Neutrophil (primary cell): ENCODE results near the gene REEP6.

ENCODE experiments used
- H3K27ac ChIP-seq: fragments of 200-600 bp; sonication (generic); 2 replicates; pipeline ENCODE4 v1.5.1; 2016; ENCODE audit warnings: mild to moderate bottlenecking, moderate library complexity
- H3K27me3 ChIP-seq: fragments of 200-600 bp; sonication (generic); 2 replicates; pipeline ENCODE4 v1.6.0; 2016; ENCODE audit warnings: mild to moderate bottlenecking
- H3K36me3 ChIP-seq: fragments of 200-600 bp; sonication (generic); 2 replicates; pipeline ENCODE4 v1.5.1; 2017
- H3K4me1 ChIP-seq, 2 experiments: fragments of 200-600 bp in 1 of 2; sonication (generic) in 1 of 2; 1 replicate in 1 of 2; 2 replicates in 1 of 2; pipeline versions ENCODE4 v1.5.1 to v1.6.1; 2013 to 2016; ENCODE audit warnings: low read depth in 1 of 2, low read length in 1 of 2, mild to moderate bottlenecking in 1 of 2, moderate library complexity in 1 of 2; ENCODE audit not compliant: control insufficient read depth in 1 of 2, insufficient read depth in 1 of 2
- H3K4me3 ChIP-seq, 2 experiments: fragments of 200-600 bp in 1 of 2; sonication (generic) in 1 of 2; 1 replicate in 1 of 2; 2 replicates in 1 of 2; pipeline ENCODE4 v1.5.1; 2013 to 2016; ENCODE audit warnings: low read depth in 1 of 2, low read length in 1 of 2, mild to moderate bottlenecking in 1 of 2, moderate library complexity in 1 of 2
- H3K9me3 ChIP-seq: fragments of 200-600 bp; sonication (generic); 2 replicates; pipeline ENCODE4 v1.5.1; 2016
- CTCF ChIP-seq: fragments of 200-600 bp; sonication (generic); IDR thresholded peaks from 2 replicates; pipeline ENCODE4 v1.5.1; 2016; ENCODE audit warnings: antibody characterized with exemption

Gene REEP6

GRCh38 chr19:1488282-1488601, 2.7 kb upstream of the REEP6 start:
- TF ChIP-seq CTCF: no peak
- peaks cover 53% of the 10 kb centered on the region for H3K27me3 ChIP-seq
- no peak overlapping the region for H3K27ac ChIP-seq

GRCh38 chr19:1489463-1490310, 1.3 kb upstream of the REEP6 start:
- H3K9me3 ChIP-seq: peaks cover 8% of the 10 kb centered on the region
- H3K27me3 ChIP-seq: peaks cover 67% of the 10 kb centered on the region
- no peak for TF ChIP-seq CTCF
- H3K36me3 ChIP-seq: no peaks in the 10 kb centered on the region
- H3K4me3 ChIP-seq: peak overlapping the region; percentile 61 to 68
- H3K27ac ChIP-seq: no peak overlapping the region
- peaks cover 13 to 21% of the 10 kb centered on the region in 2 experiments for H3K4me1 ChIP-seq

More at GRCh38 chr19:1488282-1488601, 2.7 kb upstream of the REEP6 start:
- Histone ChIP-seq H3K36me3 (no peaks in the 10 kb centered on the region), H3K4me3 (no peak overlapping the region), H3K9me3 (peaks cover 8% of the 10 kb centered on the region), H3K4me1 (peaks cover 13 to 21% of the 10 kb centered on the region in 2 experiments)

GRCh38 chr19:1490311-1491113, 469 bp upstream of the REEP6 start, which contains the start of gene PCSK4:
PCSK4 (minus strand) TSS chr19:1490350; CDS start chr19:1490346, 4 bp downstream.
- peaks cover 67% of the 10 kb centered on the region for H3K27me3 ChIP-seq
- no peak for TF ChIP-seq CTCF
- peak within 1 kb of the TSS; percentile 27 for H3K27ac ChIP-seq

GRCh38 chr19:1491849-1492170, 829 bp downstream of the REEP6 start:
- no peak for TF ChIP-seq CTCF
- peaks cover 13 to 21% of the 10 kb centered on the region in 2 experiments for H3K4me1 ChIP-seq
- peaks cover 78% of the 10 kb centered on the region for H3K27me3 ChIP-seq
- no peak overlapping the region for H3K4me3 ChIP-seq
- peaks cover 8% of the 10 kb centered on the region for H3K9me3 ChIP-seq
- H3K36me3 ChIP-seq: no peaks in the 10 kb centered on the region
- no peak overlapping the region for H3K27ac ChIP-seq

More at GRCh38 chr19:1490311-1491113, 469 bp upstream of the REEP6 start, which contains the start of gene PCSK4:
- H3K4me1 ChIP-seq: peaks cover 13 to 21% of the 10 kb centered on the region in 2 experiments
- peak within 1 kb of the TSS; percentile 61 to 68 for H3K4me3 ChIP-seq
- no peaks in the 10 kb centered on the region for H3K36me3 ChIP-seq
- H3K9me3 ChIP-seq: peaks cover 8% of the 10 kb centered on the region

GRCh38 chr19:1492474-1493006, 1.6 kb downstream of the REEP6 start:
- TF ChIP-seq CTCF: no peak
- peaks cover 85% of the 10 kb centered on the region for H3K27me3 ChIP-seq
- H3K36me3 ChIP-seq: no peaks in the 10 kb centered on the region
- no peak overlapping the region for H3K27ac ChIP-seq
- H3K9me3 ChIP-seq: peaks cover 8% of the 10 kb centered on the region
- H3K4me1 ChIP-seq: peaks cover 13 to 21% of the 10 kb centered on the region in 2 experiments
- no peak overlapping the region for H3K4me3 ChIP-seq
